Neural progenitor cell (in vitro differentiated cells): ENCODE data around the gene STX11. TPM values are rescaled to one million over a fixed set of nuclear protein-coding genes. Genes with fewer than 3 reads are reported as not detected.
A peak's percentile ranks its signal among the peaks of the same experiment; 100 is the strongest.

Experiments
- DNase-seq: peaks from one replicate; pipeline ENCODE4 v3.0.0-alpha.2; 2016; ENCODE audit warnings: low spot score
- H2AFZ ChIP-seq: fragments of 200-600 bp; sonication (generic); replicated peaks from 2 replicates; pipeline ENCODE4 v1.6.1; 2016; ENCODE audit warnings: antibody characterized with exemption
- H3F3A ChIP-seq: fragments of 200-600 bp; sonication (generic); 2 replicates; pipeline ENCODE4 v1.6.1; 2016; ENCODE audit warnings: antibody characterized with exemption, low read depth
- H3K27ac ChIP-seq: fragments of 200-600 bp; sonication (generic); 2 replicates; pipeline ENCODE4 v1.5.1; 2016; ENCODE audit warnings: mild to moderate bottlenecking
- H3K27me3 ChIP-seq: fragments of 200-600 bp; sonication (generic); 2 replicates; pipeline ENCODE4 v1.6.1; 2016; ENCODE audit warnings: mild to moderate bottlenecking, moderate library complexity
- H3K36me3 ChIP-seq: fragments of 200-600 bp; sonication (generic); 2 replicates; pipeline ENCODE4 v1.5.1; 2016
- H3K4me1 ChIP-seq: fragments of 200-600 bp; sonication (generic); 2 replicates; pipeline ENCODE4 v1.6.1; 2016; ENCODE audit warnings: mixed run types
- H3K4me2 ChIP-seq: fragments of 200-600 bp; sonication (generic); 2 replicates; pipeline ENCODE4 v1.6.1; 2016
- H3K4me3 ChIP-seq: fragments of 200-600 bp; sonication (generic); 2 replicates; pipeline ENCODE4 v1.5.1; 2016
- H3K79me2 ChIP-seq: fragments of 200-600 bp; sonication (generic); 2 replicates; pipeline ENCODE4 v1.6.1; 2016; ENCODE audit warnings: low read depth
- H3K9ac ChIP-seq: fragments of 200-600 bp; sonication (generic); 2 replicates; pipeline ENCODE4 v1.6.1; 2016
- H3K9me3 ChIP-seq: fragments of 200-600 bp; sonication (generic); 2 replicates; pipeline ENCODE4 v1.5.1; 2016; ENCODE audit warnings: low read depth
- H4K20me1 ChIP-seq: fragments of 200-600 bp; sonication (generic); 2 replicates; pipeline ENCODE4 v1.6.1; 2016; ENCODE audit warnings: low read depth
- H3K27ac Mint-ChIP-seq: 3 replicates; pipeline ENCODE4 v1.8.0; 2021; ENCODE audit warnings: mixed read lengths
- H3K27me3 Mint-ChIP-seq: 2 replicates; pipeline ENCODE4 v1.8.0; 2022; ENCODE audit warnings: low read depth, mild to moderate bottlenecking, inconsistent platforms, moderate library complexity, mixed read lengths; ENCODE audit not compliant: insufficient read depth
- H3K36me3 Mint-ChIP-seq: 3 replicates; pipeline ENCODE4 v1.8.0; 2021; ENCODE audit warnings: mixed read lengths
- H3K4me1 Mint-ChIP-seq: 3 replicates; pipeline ENCODE4 v1.8.0; 2021; ENCODE audit warnings: mixed read lengths
- H3K4me3 Mint-ChIP-seq: 3 replicates; pipeline ENCODE4 v1.8.0; 2021; ENCODE audit warnings: mild to moderate bottlenecking, moderate library complexity, mixed read lengths
- H3K9me3 Mint-ChIP-seq: 3 replicates; pipeline ENCODE4 v1.8.0; 2020; ENCODE audit warnings: mixed read lengths
- EZH2 ChIP-seq: fragments of 200-600 bp; sonication (generic); IDR thresholded peaks from 2 replicates; pipeline ENCODE4 v1.6.1; 2017; ENCODE audit warnings: antibody characterized with exemption, mild to moderate bottlenecking, moderate library complexity
- EZH2phosphoT487 ChIP-seq: fragments of 200-600 bp; sonication (generic); IDR thresholded peaks from 2 replicates; pipeline ENCODE4 v1.6.1; 2017; ENCODE audit warnings: antibody characterized with exemption
- total RNA-seq: library from RNA; depleted of rRNA; stranded (reverse); fragments of >200 nt; gene quantifications from 2 replicates; pipeline ENCODE4 v1.2.3, GENCODE V29; 2015; ENCODE audit warnings: low replicate concordance
- TF ChIP-seq, protein P1 (sequence below): fragments of 200-600 bp; sonication (generic); IDR thresholded peaks from 2 replicates; pipeline ENCODE4 v1.5.1; 2017; ENCODE audit warnings: antibody characterized with exemption, mild to moderate bottlenecking

STX11 gene
- total RNA-seq, 1 donor from 2014 or later = not detected

- Histone ChIP-seq H3F3A (peaks cover 22% of the 10 kb centered on the region), H3K79me2 (no peaks in the 10 kb centered on the region), H3K4me3 (no peak overlapping the region), H3K36me3 (no peaks in the 10 kb centered on the region), H2AFZ (no peak overlapping the region), H4K20me1 (no peaks in the 10 kb centered on the region), H3K4me2 (no peak overlapping the region), H3K9me3 (no peaks in the 10 kb centered on the region), H3K27ac (no peak overlapping the region), H3K9ac (no peak overlapping the region), H3K27me3 (no peaks in the 10 kb centered on the region), H3K4me1 (peaks cover 6% of the 10 kb centered on the region)
- Mint-ChIP-seq H3K4me1 (peaks cover 23% of the 10 kb centered on the region), H3K4me3 (peak overlapping the region; percentile 33), H3K36me3 (peaks cover 4% of the 10 kb centered on the region), H3K9me3 (peaks cover 14% of the 10 kb centered on the region), H3K27ac (no peak overlapping the region), H3K27me3 (peaks cover 23% of the 10 kb centered on the region)
- TF ChIP-seq EZH2 = no peak
- no peak for TF ChIP-seq EZH2phosphoT487
- TF ChIP-seq, protein P1, sequence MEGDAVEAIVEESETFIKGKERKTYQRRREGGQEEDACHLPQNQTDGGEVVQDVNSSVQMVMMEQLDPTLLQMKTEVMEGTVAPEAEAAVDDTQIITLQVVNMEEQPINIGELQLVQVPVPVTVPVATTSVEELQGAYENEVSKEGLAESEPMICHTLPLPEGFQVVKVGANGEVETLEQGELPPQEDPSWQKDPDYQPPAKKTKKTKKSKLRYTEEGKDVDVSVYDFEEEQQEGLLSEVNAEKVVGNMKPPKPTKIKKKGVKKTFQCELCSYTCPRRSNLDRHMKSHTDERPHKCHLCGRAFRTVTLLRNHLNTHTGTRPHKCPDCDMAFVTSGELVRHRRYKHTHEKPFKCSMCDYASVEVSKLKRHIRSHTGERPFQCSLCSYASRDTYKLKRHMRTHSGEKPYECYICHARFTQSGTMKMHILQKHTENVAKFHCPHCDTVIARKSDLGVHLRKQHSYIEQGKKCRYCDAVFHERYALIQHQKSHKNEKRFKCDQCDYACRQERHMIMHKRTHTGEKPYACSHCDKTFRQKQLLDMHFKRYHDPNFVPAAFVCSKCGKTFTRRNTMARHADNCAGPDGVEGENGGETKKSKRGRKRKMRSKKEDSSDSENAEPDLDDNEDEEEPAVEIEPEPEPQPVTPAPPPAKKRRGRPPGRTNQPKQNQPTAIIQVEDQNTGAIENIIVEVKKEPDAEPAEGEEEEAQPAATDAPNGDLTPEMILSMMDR = no peak
- DNase-seq = no peak
These were observed 63.7 kb downstream of the STX11 start for GRCh38 chr6:144214029-144214428.

- H3K4me2 ChIP-seq = no peak overlapping the region
- DNase-seq = no peak
- H2AFZ ChIP-seq = peak overlapping the region; percentile 69
- no peaks in the 10 kb centered on the region for H3K36me3 ChIP-seq
- peaks cover 25% of the 10 kb centered on the region for H3K27me3 Mint-ChIP-seq
- TF ChIP-seq, protein P1 = no peak
- no peak for TF ChIP-seq EZH2
- H3K27ac ChIP-seq = no peak overlapping the region
- H3F3A ChIP-seq = peaks cover 22% of the 10 kb centered on the region
- peaks cover 4% of the 10 kb centered on the region for H3K36me3 Mint-ChIP-seq
- H4K20me1 ChIP-seq = no peaks in the 10 kb centered on the region
- H3K9ac ChIP-seq = no peak overlapping the region
- peaks cover 23% of the 10 kb centered on the region for H3K4me1 Mint-ChIP-seq
- peak overlapping the region; percentile 87 for H3K4me3 Mint-ChIP-seq
- no peaks in the 10 kb centered on the region for H3K27me3 ChIP-seq
- H3K4me1 ChIP-seq = peaks cover 6% of the 10 kb centered on the region
- H3K27ac Mint-ChIP-seq = peak overlapping the region; percentile 91
- H3K79me2 ChIP-seq = no peaks in the 10 kb centered on the region
- peaks cover 14% of the 10 kb centered on the region for H3K9me3 Mint-ChIP-seq
- H3K4me3 ChIP-seq = no peak overlapping the region
- no peaks in the 10 kb centered on the region for H3K9me3 ChIP-seq
These were observed 64.5 kb downstream of the STX11 start for GRCh38 chr6:144214622-144215401.

DNA sequence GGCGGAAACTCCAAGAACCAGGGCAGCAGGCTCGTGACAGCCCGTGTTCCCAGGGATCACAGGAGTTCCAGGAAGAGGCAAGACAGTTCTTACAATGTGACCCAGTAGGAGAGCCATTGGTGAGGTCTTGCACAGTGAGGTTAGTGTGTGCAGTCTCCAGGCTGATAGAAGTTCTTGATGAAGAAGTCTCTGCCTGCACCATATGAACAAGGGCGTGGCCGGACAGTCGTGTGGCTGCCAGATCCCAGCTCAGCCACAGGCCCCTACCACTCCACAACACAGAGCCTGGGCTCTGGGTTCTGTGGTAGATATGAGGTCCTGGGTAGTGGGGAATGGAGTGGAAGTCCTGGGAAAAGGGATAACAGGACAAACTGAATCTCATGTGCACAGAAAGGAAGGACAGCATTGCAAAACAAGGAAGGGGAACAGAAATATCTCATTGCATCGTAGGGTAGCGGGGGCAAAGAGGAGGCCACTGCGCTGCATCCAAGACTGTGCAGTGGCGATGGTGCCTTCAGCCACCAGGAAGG, 65.2 kb downstream of the STX11 start:
- peak overlapping the region; percentile 87 for H3K4me3 Mint-ChIP-seq
- peaks cover 25% of the 10 kb centered on the region for H3K27me3 Mint-ChIP-seq
- H4K20me1 ChIP-seq = no peaks in the 10 kb centered on the region
- H3F3A ChIP-seq = peaks cover 22% of the 10 kb centered on the region
- H3K4me1 Mint-ChIP-seq = peaks cover 23% of the 10 kb centered on the region
- no peak for DNase-seq
- H3K9ac ChIP-seq = peak overlapping the region; percentile 41
- H3K36me3 ChIP-seq = no peaks in the 10 kb centered on the region
- H3K9me3 Mint-ChIP-seq = peaks cover 14% of the 10 kb centered on the region
- H3K4me3 ChIP-seq = peak overlapping the region; percentile 58
- no peaks in the 10 kb centered on the region for H3K79me2 ChIP-seq
- H3K27me3 ChIP-seq = no peaks in the 10 kb centered on the region
- peak overlapping the region; percentile 91 for H3K27ac Mint-ChIP-seq
- peaks cover 4% of the 10 kb centered on the region for H3K36me3 Mint-ChIP-seq
- peak overlapping the region; percentile 85 for H3K27ac ChIP-seq
- peak overlapping the region; percentile 69 for H2AFZ ChIP-seq
- peaks cover 6% of the 10 kb centered on the region for H3K4me1 ChIP-seq
- TF ChIP-seq EZH2phosphoT487 (no peak), EZH2 (peak; percentile 9)
- peak overlapping the region; percentile 67 for H3K4me2 ChIP-seq
- H3K9me3 ChIP-seq = no peaks in the 10 kb centered on the region
